Skeletal muscle satellite cell (primary cell): ENCODE measurements around the gene WNT3.
"Not testable (repeated sequence)": the region's sequence is repeated elsewhere in the genome, so short reads cannot be mapped to it uniquely, and the experiment has no call there.

Experiments
- H3K27me3 ChIP-seq: 2 replicates; pipeline ENCODE4 v1.7.0; 2013; ENCODE audit warnings: low read length; ENCODE audit not compliant: control insufficient read depth, insufficient read depth
- H3K36me3 ChIP-seq: 2 replicates; pipeline ENCODE4 v1.7.0; 2013; ENCODE audit warnings: mild to moderate bottlenecking, control low read depth, low read length; ENCODE audit not compliant: insufficient read depth
- H3K4me1 ChIP-seq: 2 replicates; pipeline ENCODE4 v1.7.0; 2013; ENCODE audit warnings: low read length; ENCODE audit not compliant: control insufficient read depth, insufficient read depth
- H3K4me2 ChIP-seq: 2 replicates; pipeline ENCODE4 v1.7.0; 2013; ENCODE audit warnings: mild to moderate bottlenecking, low read length
- H3K4me3 ChIP-seq: 2 replicates; pipeline ENCODE4 v1.7.0; 2013; ENCODE audit warnings: low read length
- H3K9ac ChIP-seq: 2 replicates; pipeline ENCODE4 v1.7.0; 2013; ENCODE audit warnings: mild to moderate bottlenecking, low read depth, low read length, moderate library complexity
- H3K9me3 ChIP-seq: replicated peaks from 2 replicates; pipeline ENCODE4 v1.7.0; 2013; ENCODE audit warnings: mild to moderate bottlenecking, control low read depth, low read length

WNT3 gene

DNA sequence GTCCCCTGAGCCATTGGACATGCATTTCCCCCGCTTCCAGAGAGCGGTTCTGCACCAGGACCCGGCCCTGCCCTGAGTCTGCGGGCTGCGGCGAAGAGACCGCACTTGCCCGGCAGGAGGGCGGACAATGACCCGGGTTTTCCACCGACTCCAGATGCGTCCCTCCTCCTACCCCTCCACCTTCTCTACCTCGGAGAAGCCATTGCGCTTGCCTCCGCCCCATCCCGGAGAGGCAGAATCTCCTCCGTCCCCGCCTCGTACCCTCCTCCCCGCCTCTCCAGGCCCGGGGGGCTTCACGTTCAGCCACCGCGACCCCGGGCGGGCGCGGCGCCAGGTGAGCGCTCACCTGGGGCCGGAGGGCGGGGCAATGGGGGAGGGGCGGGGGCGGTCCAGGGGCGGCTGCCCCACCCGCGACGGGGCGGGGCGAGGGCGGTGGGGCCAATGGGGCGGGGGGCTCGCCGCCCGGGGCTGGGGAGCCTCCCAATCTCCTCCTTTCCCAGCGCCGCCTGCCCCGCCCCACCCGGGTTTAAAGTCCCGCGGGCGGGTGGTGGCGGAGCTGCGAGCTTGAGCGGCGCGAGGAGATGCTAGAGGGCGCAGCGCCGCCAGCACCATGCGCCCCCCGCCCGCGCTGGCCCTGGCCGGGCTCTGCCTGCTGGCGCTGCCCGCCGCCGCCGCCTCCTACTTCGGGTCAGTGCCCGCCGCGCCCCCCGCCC lies 32.7 kb upstream of the WNT3 start, which contains the start of gene WNT9B:
WNT9B (plus strand) TSS at position 555 of the 713 bp plus-strand sequence; CDS start at position 611, 56 bp downstream.
- H3K4me3 ChIP-seq = peak within 1 kb of the TSS; percentile 50

GRCh38 chr17:46850688-46851028 lies 32.2 kb upstream of the WNT3 start:
- Histone ChIP-seq H3K27me3 (peaks cover 86% of the 10 kb centered on the region), H3K36me3 (no peaks in the 10 kb centered on the region), H3K9me3 (no peaks in the 10 kb centered on the region), H3K4me2 (no peak overlapping the region), H3K9ac (no peak overlapping the region), H3K4me3 (no peak overlapping the region), H3K4me1 (peaks cover 5% of the 10 kb centered on the region)

More for the DNA sequence above, 32.7 kb upstream of the WNT3 start, which contains the start of gene WNT9B:
- H3K9me3 ChIP-seq = no peaks in the 10 kb centered on the region
- H3K4me2 ChIP-seq = peak within 1 kb of the TSS; percentile 69
- peaks cover 86% of the 10 kb centered on the region for H3K27me3 ChIP-seq
- H3K9ac ChIP-seq = no peak within 1 kb of the TSS
- no peaks in the 10 kb centered on the region for H3K36me3 ChIP-seq
- H3K4me1 ChIP-seq = peaks cover 5% of the 10 kb centered on the region

DNA sequence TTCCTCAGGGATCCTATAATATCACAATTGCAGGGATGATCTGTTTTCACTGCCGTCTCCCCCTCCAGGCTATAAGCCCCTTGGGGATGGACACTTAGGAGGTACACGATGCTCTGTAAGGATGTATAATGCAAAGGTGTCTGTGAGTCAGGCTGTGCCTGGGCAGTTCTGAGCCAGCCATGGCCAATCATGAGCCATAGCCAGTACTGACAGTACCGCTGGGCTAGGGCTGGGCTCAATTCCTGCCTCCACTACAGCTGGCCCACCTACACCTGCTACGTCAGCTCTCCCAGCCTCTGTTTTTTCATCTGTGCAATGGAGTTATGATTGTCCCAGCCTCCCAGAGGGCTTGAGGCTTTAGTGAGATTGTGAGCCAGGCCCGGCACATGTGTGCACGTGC lies 30.0 kb upstream of the WNT3 start:
- Histone ChIP-seq H3K9me3 (no peaks in the 10 kb centered on the region), H3K9ac (no peak overlapping the region), H3K27me3 (peaks cover 77% of the 10 kb centered on the region), H3K36me3 (no peaks in the 10 kb centered on the region), H3K4me3 (no peak overlapping the region), H3K4me1 (peaks cover 5% of the 10 kb centered on the region), H3K4me2 (no peak overlapping the region)

DNA sequence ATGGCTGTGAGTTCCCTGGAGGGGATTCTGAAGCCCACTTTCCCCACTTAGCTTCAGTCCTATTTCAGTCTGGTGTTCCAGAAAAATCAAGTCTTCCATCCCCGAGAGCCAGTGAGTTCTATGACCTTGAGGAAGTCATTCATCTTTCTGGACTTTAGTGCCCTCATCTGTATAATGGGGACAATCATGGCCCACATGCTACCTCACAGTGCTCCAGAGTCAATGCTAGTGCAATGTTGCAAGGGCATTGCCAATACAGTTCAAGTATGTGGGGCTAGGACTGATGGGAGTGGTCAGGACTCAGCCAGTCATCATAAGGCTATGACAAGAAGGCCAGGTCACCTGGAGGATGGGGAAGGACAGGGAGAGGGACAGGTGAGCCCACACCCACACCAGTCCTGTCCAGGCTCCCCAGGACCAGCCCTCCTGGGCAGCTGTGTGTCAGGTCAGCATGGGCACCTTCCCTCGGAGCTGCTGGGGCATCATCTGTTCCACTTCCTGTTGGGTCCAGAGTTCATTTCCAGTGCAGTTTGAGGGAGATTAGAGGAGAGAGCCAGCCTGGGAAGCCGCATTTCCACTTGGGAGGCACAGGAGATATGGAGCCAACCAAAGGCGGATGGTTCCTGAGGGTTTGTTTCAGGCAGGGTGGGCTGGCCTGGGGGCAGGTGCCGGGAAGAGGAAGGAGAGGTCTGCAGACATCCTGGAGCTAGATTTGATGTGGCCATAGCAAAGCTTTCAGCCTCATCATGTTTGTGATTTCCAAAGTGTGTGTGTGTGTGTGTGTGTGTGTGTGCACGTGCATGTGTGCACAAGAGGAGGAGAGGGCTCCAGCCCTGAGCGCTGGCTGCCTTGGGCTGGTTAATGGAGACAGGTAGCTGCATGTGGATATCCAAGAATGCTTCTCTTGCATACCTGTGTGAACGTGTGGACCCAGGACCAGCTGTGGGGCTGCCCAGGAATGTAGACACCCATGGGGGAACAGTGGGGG lies 29.0 kb upstream of the WNT3 start:
- Histone ChIP-seq H3K4me1 (peaks cover 5% of the 10 kb centered on the region), H3K4me2 (no peak overlapping the region), H3K36me3 (no peaks in the 10 kb centered on the region), H3K4me3 (no peak overlapping the region), H3K9me3 (peaks cover 3% of the 10 kb centered on the region), H3K27me3 (peaks cover 70% of the 10 kb centered on the region), H3K9ac (no peak overlapping the region)

GRCh38 chr17:46842835-46843234 lies 24.3 kb upstream of the WNT3 start:
- Histone ChIP-seq H3K9me3 (peaks cover 3% of the 10 kb centered on the region), H3K4me1 (no peaks in the 10 kb centered on the region), H3K4me2 (no peak overlapping the region), H3K36me3 (no peaks in the 10 kb centered on the region), H3K9ac (no peak overlapping the region), H3K27me3 (peaks cover 44% of the 10 kb centered on the region), H3K4me3 (no peak overlapping the region)

DNA sequence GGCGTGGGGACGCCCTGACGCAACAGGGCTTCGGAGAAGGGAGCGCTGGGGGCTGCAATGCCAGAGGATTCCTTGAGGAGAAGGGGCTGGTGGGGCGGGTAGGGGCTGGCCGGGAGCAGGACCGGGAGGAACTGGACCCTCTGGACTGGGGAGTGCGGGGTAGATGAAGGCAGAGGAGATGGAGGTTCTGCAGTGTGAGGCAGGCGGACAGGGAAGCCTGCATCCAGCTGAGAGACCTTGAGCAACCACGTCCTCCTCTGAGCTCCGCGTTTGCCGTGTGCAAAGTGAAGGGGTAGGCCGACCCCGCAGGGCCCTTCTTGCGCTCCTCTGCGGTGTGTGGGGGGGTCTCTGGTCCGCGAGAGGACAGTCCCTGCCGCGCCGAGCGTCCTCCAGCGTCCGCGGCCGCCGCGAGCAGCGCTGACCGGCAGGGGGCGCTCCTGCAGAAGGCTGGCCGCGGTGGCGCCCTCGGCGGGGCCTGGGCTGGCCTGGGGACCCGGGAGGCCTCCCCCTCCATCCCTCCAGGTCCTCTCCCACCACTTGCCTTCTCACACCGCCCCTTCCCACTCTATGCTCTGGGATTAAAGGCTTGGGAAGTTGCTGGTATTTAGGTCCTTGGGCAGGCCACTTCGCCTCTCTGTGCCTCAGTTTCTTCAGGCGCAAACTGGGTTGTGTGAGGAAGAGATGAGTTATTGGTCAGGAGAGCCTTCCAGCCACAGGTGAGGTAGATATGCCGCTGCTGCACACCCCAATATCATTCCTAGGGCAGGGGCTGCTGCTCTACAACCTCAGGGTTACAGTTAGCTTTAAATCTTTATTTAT lies 23.3 kb upstream of the WNT3 start:
- H3K4me2 ChIP-seq = peak overlapping the region; percentile 65
- H3K9me3 ChIP-seq = peaks cover 3% of the 10 kb centered on the region
- H3K4me1 ChIP-seq = no peaks in the 10 kb centered on the region
- H3K4me3 ChIP-seq = peak overlapping the region; percentile 27
- H3K36me3 ChIP-seq = no peaks in the 10 kb centered on the region
- no peak overlapping the region for H3K9ac ChIP-seq
- H3K27me3 ChIP-seq = peaks cover 41% of the 10 kb centered on the region

DNA sequence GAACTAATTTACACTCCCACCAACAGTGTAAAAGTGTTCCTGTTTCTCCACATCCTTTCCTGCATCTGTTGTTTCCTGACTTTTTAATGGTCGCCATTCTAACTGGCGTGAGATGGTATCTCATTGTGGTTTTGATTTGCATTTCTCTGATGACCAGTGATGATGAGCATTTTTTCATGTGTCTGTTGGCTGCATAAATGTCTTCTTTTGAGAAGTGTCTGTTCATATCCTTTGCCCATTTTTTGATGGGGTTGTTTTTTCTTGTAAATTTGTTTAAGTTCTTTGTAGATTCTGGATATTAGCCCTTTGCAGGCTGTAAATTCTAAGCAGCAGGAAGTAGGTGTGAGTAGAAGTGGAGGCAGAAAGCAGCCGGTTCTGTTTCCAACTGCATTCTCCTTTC lies 22.1 kb upstream of the WNT3 start:
- H3K4me1 ChIP-seq, H3K9me3 ChIP-seq, H3K9ac ChIP-seq, H3K4me3 ChIP-seq, H3K36me3 ChIP-seq, H3K4me2 ChIP-seq: not testable (repeated sequence)
- H3K27me3 ChIP-seq = peaks cover 35% of the 10 kb centered on the region

DNA sequence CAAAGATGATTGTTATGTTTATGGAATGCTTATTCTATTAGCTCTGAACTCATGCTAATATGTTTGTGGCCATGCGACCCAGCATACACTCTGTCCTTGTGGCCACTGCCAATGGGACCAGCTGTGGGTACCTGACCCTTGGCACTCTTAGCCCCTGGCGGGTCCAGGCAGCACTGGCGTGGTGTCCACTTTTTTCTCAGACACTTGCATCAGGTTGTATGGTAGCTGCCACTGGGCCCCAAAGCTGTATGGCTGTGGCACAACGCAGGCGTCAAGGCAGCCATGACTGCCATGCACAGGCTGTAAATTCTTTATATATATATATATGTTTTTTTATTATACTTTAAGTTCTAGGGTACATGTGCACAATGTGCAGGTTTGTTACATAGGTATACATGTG lies 20.7 kb upstream of the WNT3 start:
- no peak overlapping the region for H3K4me2 ChIP-seq
- H3K27me3 ChIP-seq = peaks cover 35% of the 10 kb centered on the region
- no peak overlapping the region for H3K4me3 ChIP-seq
- no peak overlapping the region for H3K9ac ChIP-seq
- H3K36me3 ChIP-seq = no peaks in the 10 kb centered on the region
- peaks cover 3% of the 10 kb centered on the region for H3K9me3 ChIP-seq
- H3K4me1 ChIP-seq = no peaks in the 10 kb centered on the region

DNA sequence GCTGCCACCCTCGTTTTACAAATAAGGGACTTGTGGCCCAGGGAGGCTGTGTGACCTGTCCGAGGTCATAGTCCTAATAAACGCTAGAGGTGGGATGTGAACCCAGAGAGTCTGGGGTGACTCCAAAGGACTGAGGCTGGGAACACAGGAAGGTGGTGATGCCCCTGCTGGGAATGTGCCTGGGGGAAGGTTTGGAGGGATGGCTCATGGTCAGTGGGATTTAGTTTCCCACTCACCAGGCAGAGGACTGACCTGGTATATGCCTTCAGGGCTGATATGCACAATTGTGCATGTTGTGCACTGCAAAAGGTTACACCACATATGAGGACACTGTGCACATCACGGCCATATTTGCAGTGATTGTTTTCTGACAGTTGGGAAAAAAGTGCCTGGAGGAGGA lies 19.0 kb upstream of the WNT3 start:
- H3K9ac ChIP-seq = no peak overlapping the region
- peaks cover 43% of the 10 kb centered on the region for H3K27me3 ChIP-seq
- no peak overlapping the region for H3K4me3 ChIP-seq
- no peaks in the 10 kb centered on the region for H3K4me1 ChIP-seq
- H3K4me2 ChIP-seq = no peak overlapping the region
- no peaks in the 10 kb centered on the region for H3K9me3 ChIP-seq
- H3K36me3 ChIP-seq = no peaks in the 10 kb centered on the region

DNA sequence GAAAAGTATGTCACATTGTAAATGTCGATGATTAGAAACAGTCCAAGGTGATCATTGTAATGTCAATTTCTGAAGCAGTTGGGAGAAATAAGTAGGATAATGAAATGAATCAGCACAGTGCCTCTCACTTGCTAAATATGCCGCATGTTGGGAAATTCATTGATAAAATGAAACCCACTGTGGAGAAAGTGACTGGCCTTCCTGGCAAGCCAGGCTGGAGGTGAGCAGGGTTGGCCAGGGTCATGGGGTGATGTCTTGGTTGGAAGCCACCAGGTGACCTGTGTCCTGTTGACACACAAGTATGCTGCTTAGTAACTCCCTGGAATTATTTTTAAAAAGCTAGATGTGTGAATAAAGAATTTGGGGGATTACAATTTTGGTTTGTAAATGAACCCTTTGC lies 18.0 kb upstream of the WNT3 start:
- Histone ChIP-seq H3K4me3 (no peak overlapping the region), H3K27me3 (peaks cover 43% of the 10 kb centered on the region), H3K4me2 (no peak overlapping the region), H3K4me1 (no peaks in the 10 kb centered on the region), H3K9me3 (no peaks in the 10 kb centered on the region), H3K9ac (no peak overlapping the region), H3K36me3 (no peaks in the 10 kb centered on the region)

GRCh38 chr17:46834846-46835245 lies 16.4 kb upstream of the WNT3 start:
- no peaks in the 10 kb centered on the region for H3K9me3 ChIP-seq
- peaks cover 52% of the 10 kb centered on the region for H3K27me3 ChIP-seq
- no peak overlapping the region for H3K4me2 ChIP-seq
- no peaks in the 10 kb centered on the region for H3K36me3 ChIP-seq
- H3K4me1 ChIP-seq = no peaks in the 10 kb centered on the region
- no peak overlapping the region for H3K4me3 ChIP-seq
- no peak overlapping the region for H3K9ac ChIP-seq
